Aorta (tissue), 5 donors: ENCODE data around the gene CHADL. TPM values are rescaled to one million over a fixed set of nuclear protein-coding genes. Genes with fewer than 3 reads are reported as not detected.

Source experiments
- ATAC-seq: fragments of 200-7000 bp; cut with Tn5 transposase; one replicate; pipeline ENCODE4 v1.9.1; 2022; ENCODE audit warnings: moderate library complexity; ENCODE audit not compliant: low FRiP score
- DNase-seq, 2 donors: peaks; one replicate each; pipeline ENCODE4 v3.0.0-alpha.2; 2020
- H3K27ac ChIP-seq, 2 donors: one replicate each; pipeline ENCODE4 v1.5.1; 2013; ENCODE audit warnings: low read length in 2 of 2, mild to moderate bottlenecking in 2 of 2, moderate library complexity in 2 of 2, control low read depth in 1 of 2, inconsistent platforms in 1 of 2, low read depth in 1 of 2
- H3K27me3 ChIP-seq, 2 donors: one replicate each; pipeline ENCODE4 v1.6.1; 2013; ENCODE audit warnings: control low read depth in 1 of 2, low read length in 1 of 2, mild to moderate bottlenecking in 1 of 2, moderate library complexity in 1 of 2; ENCODE audit not compliant: insufficient read depth in 2 of 2, control insufficient read depth in 1 of 2
- H3K36me3 ChIP-seq, 2 donors: one replicate each; pipeline ENCODE4 v1.6.1; 2013; ENCODE audit warnings: control low read depth in 1 of 2, low read length in 1 of 2, mild to moderate bottlenecking in 1 of 2; ENCODE audit not compliant: insufficient read depth in 2 of 2, control insufficient read depth in 1 of 2
- H3K4me1 ChIP-seq, 2 donors: one replicate each; pipeline ENCODE4 v1.6.1; 2013; ENCODE audit warnings: low read length in 2 of 2, control low read depth in 1 of 2, mild to moderate bottlenecking in 1 of 2, moderate library complexity in 1 of 2; ENCODE audit not compliant: insufficient read depth in 2 of 2, control insufficient read depth in 1 of 2
- H3K4me3 ChIP-seq, 2 donors: one replicate each; pipeline ENCODE4 v1.5.1; 2013; ENCODE audit warnings: low read length in 2 of 2, control low read depth in 1 of 2, mild to moderate bottlenecking in 1 of 2
- H3K9me3 ChIP-seq: one replicate; pipeline ENCODE4 v1.6.1; 2013; ENCODE audit warnings: mild to moderate bottlenecking, low read length; ENCODE audit not compliant: control insufficient read depth
- WGBS, 2 donors: extraction: QIAGEN DNeasy Blood & Tissue Kit; methylation state at CpG; one replicate each; pipeline ENCODE4 v1.1.7; 2013; 5-methylcytosine and 5-hydroxymethylcytosine counted together
- intact Hi-C, 2 donors: fragments of 100-400 bp; cut with DNase I; formaldehyde crosslinking; loops; one replicate each; pipeline versions ENCODE4 v1.14.2 to v1.15.0; 2022
- polyA plus RNA-seq, 2 donors: library from polyadenylated mRNA; stranded (reverse); fragments of 200-250 nt; gene quantifications; one replicate each; pipeline ENCODE4 v1.2.3, GENCODE V29; 2013
- total RNA-seq, 2 donors: library from RNA; stranded (reverse); fragmentation: NEBNext Ultra II Directional; extraction: Animal tissue kit (Norgen Biotek cat#: 25700); gene quantifications; one replicate each; pipeline ENCODE4 v1.2.1, GENCODE V29; 2021
- donor health status: healthy with polysubstance abuse.
- donor health status: Bipolar disorder and iron deficiency.
- donor health status: DM: no; HTN: no; CAD: no.
- donor health status: DM: no; HTN: no; CAD: no.
- donor health status: DM: yes; HTN: yes; CAD: no.

CHADL gene
- total and polyA plus RNA-seq, 4 donors = 1.2 to 7.0 (median 2.7) TPM; not detected in 1

DNA sequence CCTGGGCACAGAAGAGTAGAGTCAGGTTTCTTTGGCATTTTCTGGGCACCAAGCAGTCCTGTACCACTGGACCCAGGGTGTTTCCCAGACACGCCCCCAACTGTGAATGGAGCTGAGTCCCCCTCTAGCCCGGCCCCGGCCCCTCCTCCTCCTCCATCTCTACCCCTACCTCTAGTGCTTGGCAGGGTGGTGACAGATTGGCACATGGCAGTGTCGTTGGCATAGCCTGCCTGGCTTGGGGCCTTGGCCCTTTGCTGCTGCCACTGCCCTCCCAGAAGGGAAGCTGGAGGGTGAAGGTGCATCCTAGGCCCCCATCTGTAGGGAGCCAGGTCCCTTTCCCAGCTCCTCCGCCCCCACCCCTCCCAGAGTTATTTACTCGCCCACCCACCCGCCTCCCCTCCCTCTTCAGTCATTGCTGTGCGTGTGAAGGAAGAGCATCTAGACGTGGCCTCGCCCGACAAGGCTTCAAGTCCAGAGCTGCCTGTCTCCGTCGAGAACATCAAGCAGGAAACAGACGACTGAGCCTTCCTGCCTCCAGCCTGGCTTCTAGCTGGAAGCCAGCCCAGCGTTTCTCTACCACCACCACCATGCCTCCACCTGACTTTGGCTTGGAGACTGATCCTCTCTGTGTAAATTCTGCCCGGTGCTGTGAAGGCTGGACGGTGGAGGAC, 10.9 kb downstream of the CHADL start:
- Histone ChIP-seq H3K4me1 (no peaks in the 10 kb centered on the region), H3K27me3 (no peaks in the 10 kb centered on the region), H3K9me3 (no peaks in the 10 kb centered on the region), H3K27ac (no peak overlapping the region), H3K4me3 (no peak overlapping the region), H3K36me3 (no peaks in the 10 kb centered on the region)
- DNase-seq = no peak
- ATAC-seq = no peak
- intact Hi-C loops = loop anchor here in 1 of 2 donors (10.0 kb wide), 1 partner anchor 305 kb away; no protein-coding TSS in a partner anchor
- WGBS, 2 donors = 60 to 69% methylated on average over 17 of the region's 17 CpGs

GRCh38 chr22:41229215-41229614, 11.5 kb downstream of the CHADL start:
- 77 to 78% methylated on average over 6 of the region's 6 CpGs for WGBS, 2 donors
- Histone ChIP-seq H3K4me3 (no peak overlapping the region), H3K36me3 (no peaks in the 10 kb centered on the region), H3K4me1 (no peaks in the 10 kb centered on the region), H3K27ac (no peak overlapping the region), H3K9me3 (no peaks in the 10 kb centered on the region), H3K27me3 (no peaks in the 10 kb centered on the region)
- DNase-seq = no peak
- intact Hi-C loops = no loop called here
- no peak for ATAC-seq

- Histone ChIP-seq H3K36me3 (peaks cover 0 to 5% of the 10 kb centered on the region in 2 donors), H3K4me3 (no peak overlapping the region), H3K27ac (no peak overlapping the region), H3K9me3 (no peaks in the 10 kb centered on the region), H3K4me1 (no peaks in the 10 kb centered on the region), H3K27me3 (no peaks in the 10 kb centered on the region)
- intact Hi-C loops = no loop called here
- WGBS, 2 donors = 92% methylated on average over 26 of the region's 26 CpGs
- ATAC-seq (no peak), DNase-seq (peak in 1 of 2 donors; percentile 75)
These were observed 13.7 kb downstream of the CHADL start for GRCh38 chr22:41226723-41227655.

GRCh38 chr22:41223535-41223934, 17.2 kb downstream of the CHADL start:
- no peaks in the 10 kb centered on the region for H3K9me3 ChIP-seq
- WGBS, 2 donors = 89 to 91% methylated on average over 7 of the region's 7 CpGs
- H3K36me3 ChIP-seq = peaks cover 0 to 9% of the 10 kb centered on the region in 2 donors
- ATAC-seq = no peak
- H3K27ac ChIP-seq = no peak overlapping the region
- intact Hi-C loops = no loop called here
- H3K4me1 ChIP-seq = no peaks in the 10 kb centered on the region
- no peak overlapping the region for H3K4me3 ChIP-seq
- no peaks in the 10 kb centered on the region for H3K27me3 ChIP-seq
- no peak for DNase-seq

- H3K4me3 ChIP-seq = no peak overlapping the region
- DNase-seq (no peak), ATAC-seq (no peak)
- no peak overlapping the region for H3K27ac ChIP-seq
- intact Hi-C loops = no loop called here
- no peaks in the 10 kb centered on the region for H3K27me3 ChIP-seq
- WGBS, 2 donors = 71 to 81% methylated on average over 9 of the region's 9 CpGs
- H3K4me1 ChIP-seq = no peaks in the 10 kb centered on the region
- H3K36me3 ChIP-seq = peaks cover 0 to 9% of the 10 kb centered on the region in 2 donors
- H3K9me3 ChIP-seq = no peaks in the 10 kb centered on the region
These were observed 17.8 kb downstream of the CHADL start for GRCh38 chr22:41222846-41223507.

DNA sequence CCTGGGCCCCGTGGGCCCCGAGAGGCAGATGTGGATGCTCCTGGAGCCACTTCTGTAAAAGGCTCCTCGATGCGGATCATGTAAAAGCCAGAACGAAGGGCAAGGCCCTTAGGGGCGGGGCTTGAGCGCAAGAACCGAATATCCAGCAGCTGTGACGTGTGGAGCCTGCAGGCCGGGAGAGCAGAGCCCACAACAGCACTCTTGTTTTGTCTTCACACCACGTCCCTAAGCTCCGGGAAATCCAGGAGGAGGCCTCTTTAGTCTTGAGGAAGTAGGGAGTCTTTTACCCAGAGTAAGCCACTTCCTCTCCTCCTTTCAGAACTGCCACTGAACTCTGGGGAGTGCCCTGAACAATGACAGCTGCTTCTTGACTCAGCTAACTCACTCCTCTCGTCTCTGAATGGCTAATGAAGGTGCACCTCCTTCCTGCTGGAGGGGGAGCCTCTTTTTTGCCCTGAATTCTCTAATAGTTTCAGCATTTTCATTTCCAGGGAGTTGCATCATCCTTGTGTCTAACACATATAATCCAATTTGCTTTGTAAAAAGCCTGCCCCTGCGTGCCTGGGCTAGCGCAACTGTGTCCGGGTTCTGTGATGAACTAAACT, 23.1 kb downstream of the CHADL start:
- ATAC-seq (peak; percentile 49), DNase-seq (peak in 1 of 2 donors; percentile 80)
- Histone ChIP-seq H3K27me3 (no peaks in the 10 kb centered on the region), H3K36me3 (peaks cover 0 to 5% of the 10 kb centered on the region in 2 donors), H3K9me3 (no peaks in the 10 kb centered on the region), H3K4me1 (no peaks in the 10 kb centered on the region), H3K4me3 (no peak overlapping the region), H3K27ac (no peak overlapping the region)
- intact Hi-C loops = no loop called here
- WGBS, 2 donors = 73% methylated on average over 16 of the region's 16 CpGs

GRCh38 chr22:41216984-41217383, 23.7 kb downstream of the CHADL start:
- Histone ChIP-seq H3K4me1 (no peaks in the 10 kb centered on the region), H3K27ac (no peak overlapping the region), H3K36me3 (peaks cover 0 to 5% of the 10 kb centered on the region in 2 donors), H3K27me3 (no peaks in the 10 kb centered on the region), H3K4me3 (no peak overlapping the region), H3K9me3 (no peaks in the 10 kb centered on the region)
- intact Hi-C loops = no loop called here
- ATAC-seq = no peak
- no peak for DNase-seq
- WGBS, 2 donors = 86 to 89% methylated on average over 13 of the region's 13 CpGs

DNA sequence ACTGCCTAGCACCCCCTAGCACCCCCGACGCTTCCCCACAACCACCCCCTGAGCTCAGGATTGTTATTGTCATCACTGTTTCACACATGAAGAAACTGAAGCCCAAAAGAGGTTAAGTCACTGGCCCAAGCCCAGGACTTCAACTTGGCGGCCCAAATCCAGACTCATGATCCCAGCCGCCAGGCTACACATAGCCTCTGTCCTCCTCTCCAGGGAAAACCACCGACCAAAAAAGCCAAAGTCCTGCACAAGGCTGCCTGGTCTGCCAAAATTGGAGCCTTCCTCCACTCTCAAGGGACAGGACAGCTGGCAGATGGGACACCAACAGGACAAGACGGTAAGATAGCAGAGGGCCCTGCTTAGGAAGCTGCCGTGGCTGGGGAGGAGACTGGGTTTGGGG, 24.8 kb downstream of the CHADL start:
- Histone ChIP-seq H3K36me3 (peaks cover 0 to 3% of the 10 kb centered on the region in 2 donors), H3K4me3 (no peak overlapping the region), H3K27me3 (no peaks in the 10 kb centered on the region), H3K27ac (no peak overlapping the region), H3K9me3 (no peaks in the 10 kb centered on the region), H3K4me1 (no peaks in the 10 kb centered on the region)
- intact Hi-C loops = no loop called here
- WGBS, 2 donors = 94 to 97% methylated on average over 7 of the region's 7 CpGs
- DNase-seq (no peak), ATAC-seq (no peak)
